HG03159 (cell line): ENCODE measurements around the gene CTNNA1.
"Not testable (repeated sequence)": the region's sequence is repeated elsewhere in the genome, so short reads cannot be mapped to it uniquely, and the experiment has no call there.

Experiments
- ATAC-seq: cut with Tn5 transposase; IDR thresholded peaks from one replicate; pipeline ENCODE4 v1.9.1; 2021; ENCODE audit warnings: mild to moderate bottlenecking, moderate library complexity; ENCODE audit not compliant: unreplicated experiment

Gene CTNNA1

GRCh38 chr5:138752951-138753793 lies at the start of gene CTNNA1:
Gene CTNNA1, plus strand, starts transcription at chr5:138753425. Its CDS starts 28,500 bp downstream, at chr5:138781925.
- ATAC-seq = no peak

GRCh38 chr5:138703777-138704176 lies 49.4 kb upstream of the CTNNA1 start:
- ATAC-seq = not testable (repeated sequence)

- ATAC-seq = no peak
Measured at GRCh38 chr5:138705007-138705406, 48.2 kb upstream of the CTNNA1 start.

DNA sequence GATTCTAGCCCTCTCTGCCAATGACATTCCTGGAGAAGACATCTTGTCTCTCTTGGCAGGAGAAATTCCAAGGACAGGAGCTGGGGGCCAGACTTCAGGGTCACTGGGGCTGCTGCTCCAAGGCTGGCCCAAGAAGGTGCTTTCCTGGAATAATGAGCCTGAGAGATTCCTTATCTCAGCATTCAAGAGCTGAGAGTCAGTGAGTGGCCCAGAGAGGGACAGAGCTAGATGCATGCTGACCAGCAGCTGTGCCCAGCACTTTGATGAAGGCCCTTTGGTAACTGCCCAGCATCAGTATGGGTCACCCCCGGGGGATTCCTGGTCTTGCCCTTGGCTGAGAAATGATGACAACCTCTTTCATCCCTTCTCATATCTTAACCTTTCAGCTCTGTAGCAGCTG lies 47.7 kb upstream of the CTNNA1 start:
- ATAC-seq = no peak

- no peak for ATAC-seq
Measured at GRCh38 chr5:138706655-138707480, 46.4 kb upstream of the CTNNA1 start.

DNA sequence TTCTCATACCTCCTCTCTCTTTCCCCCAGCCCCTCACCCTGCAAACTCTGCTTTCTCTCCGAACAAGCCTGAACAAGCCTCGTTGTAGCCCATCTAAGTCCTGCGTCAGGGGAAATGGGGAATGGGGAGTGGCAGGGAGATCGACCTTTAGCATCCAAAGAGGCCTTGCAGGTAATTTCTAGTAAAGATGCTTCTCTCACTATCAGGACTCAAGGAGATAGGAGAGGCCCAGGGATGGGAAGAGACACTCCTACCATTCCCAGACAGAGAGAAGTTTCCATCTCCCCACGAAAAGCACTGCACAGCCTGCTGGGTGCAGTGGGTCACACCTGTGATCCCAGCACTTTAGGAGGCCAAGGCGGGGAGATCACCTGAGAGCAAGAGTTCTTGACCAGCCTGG lies 44.4 kb upstream of the CTNNA1 start:
- no peak for ATAC-seq

DNA sequence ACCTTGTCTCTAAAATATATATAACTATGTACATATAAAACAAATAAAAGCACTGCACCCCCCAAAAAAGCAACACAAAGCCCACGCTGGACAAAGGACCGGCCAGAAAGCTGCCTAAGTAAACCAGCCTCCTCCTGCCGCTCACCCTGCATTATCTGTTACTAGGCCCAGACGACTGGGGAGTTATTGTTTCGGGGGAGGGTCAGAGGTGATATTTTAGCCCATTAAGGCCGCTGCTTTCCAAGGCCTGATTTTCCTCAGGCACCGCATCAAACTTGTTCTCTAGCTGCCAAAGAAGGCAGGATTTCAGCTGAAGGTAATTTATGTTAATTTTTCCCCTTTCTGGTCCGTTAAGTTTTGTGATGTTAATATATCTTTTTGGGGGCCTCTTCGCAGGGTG lies 44.0 kb upstream of the CTNNA1 start:
- ATAC-seq = no peak

- ATAC-seq = no peak
Measured at GRCh38 chr5:138711087-138711486, 42.1 kb upstream of the CTNNA1 start.

DNA sequence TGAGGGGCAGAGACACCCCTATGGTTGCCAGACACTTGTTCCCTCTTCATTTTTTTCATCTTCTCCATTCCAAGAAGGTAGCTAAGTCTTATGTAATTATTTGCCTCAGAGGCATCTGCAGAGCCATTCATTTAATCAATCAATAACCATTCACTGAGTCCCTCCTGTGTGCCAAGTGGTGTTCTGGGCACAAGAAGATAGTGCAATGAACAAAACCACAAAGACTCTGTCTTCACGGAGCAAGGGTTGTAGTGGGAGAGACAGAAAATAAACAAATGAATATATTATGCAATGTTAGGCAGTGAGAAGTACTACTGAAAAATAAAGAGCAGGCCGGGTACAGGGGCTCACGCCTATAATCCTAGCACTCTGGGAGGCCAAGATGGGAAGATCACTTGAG lies 41.4 kb upstream of the CTNNA1 start:
- no peak for ATAC-seq

DNA sequence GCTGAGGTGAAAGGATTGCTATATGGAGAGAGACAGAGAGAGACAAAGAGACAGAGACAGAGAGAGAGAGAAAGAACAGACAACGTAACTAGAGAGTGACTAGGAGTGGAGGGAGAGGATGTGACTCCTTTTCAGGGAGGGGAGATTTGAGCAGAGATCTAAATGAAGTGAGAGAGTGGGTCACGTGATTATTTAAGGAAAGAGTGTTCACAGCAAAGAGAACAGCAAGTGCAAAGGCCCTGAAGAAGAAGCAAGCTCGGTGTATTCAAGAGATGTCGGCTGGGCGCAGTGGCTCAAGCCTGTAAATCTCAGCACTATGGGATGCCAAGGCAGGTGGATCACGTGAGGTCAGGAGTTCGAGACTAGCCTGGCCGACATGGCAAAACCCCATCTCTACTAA lies 40.9 kb upstream of the CTNNA1 start:
- ATAC-seq = no peak

GRCh38 chr5:138712791-138713190 lies 40.4 kb upstream of the CTNNA1 start:
- no peak for ATAC-seq

DNA sequence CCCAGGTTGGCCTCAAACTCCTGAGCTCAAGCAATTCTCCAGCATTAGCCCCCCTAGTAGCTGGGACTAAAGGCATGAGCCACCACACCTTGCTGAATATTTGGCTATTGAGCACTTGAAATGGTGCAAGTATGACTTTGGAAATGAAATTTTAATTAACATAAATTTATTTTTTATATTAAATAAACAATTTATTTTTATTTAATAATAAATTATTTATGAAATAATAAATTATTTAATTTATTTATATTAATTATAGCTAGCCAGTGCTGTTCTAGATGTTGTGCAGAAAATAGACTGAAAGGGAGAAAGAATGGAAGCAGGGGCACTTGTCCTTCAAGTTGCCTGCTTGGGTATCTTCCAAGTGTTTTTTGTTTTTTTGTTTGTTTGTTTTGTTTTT lies 40.0 kb upstream of the CTNNA1 start:
- no peak for ATAC-seq

- ATAC-seq = no peak
Measured at GRCh38 chr5:138714694-138715093, 38.5 kb upstream of the CTNNA1 start.

- not testable (repeated sequence) for ATAC-seq
Measured at GRCh38 chr5:138715931-138716432, 37.2 kb upstream of the CTNNA1 start.

GRCh38 chr5:138716456-138716924 lies 36.7 kb upstream of the CTNNA1 start:
- no peak for ATAC-seq

- ATAC-seq = no peak
Measured at GRCh38 chr5:138717399-138717798, 35.8 kb upstream of the CTNNA1 start.

DNA sequence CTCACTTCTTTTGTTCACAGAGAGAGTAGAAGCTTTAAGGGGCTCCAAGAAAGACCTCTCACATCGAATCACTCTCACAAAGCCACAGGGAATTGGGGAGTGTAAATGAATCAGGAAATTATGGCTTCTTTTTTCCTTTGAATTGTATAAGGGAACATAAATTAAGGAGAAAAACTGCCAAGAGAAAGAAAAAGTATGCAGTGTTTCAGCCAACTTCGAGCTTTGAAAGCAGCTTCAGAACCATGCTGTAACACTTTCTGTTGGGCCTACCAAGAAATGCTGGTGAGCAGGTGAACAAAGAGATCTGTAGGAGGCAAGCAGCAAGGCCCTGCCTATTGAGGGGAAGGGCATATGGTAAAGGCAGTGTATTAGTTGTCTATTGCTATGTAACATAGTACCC lies 33.4 kb upstream of the CTNNA1 start:
- ATAC-seq = no peak

DNA sequence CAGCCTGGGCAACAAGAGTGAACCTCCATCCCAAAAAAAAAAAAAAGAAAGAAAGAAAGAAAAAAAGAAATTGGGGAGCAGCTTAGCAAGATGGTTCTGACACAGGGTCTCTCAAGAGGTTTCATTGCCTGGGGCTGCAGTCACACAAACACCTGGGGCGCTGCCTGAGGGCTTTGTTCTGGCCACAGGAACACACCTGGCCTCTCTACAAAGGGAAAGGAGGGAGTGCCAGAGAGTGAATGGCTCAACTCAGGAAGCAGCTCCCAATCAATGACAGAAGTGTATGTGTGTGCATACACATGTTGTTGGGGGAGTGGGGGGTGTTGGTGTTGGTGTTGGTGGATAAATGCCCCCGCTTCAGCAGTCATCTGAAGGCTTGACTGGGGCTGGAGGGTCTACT lies 32.4 kb upstream of the CTNNA1 start:
- no peak for ATAC-seq

DNA sequence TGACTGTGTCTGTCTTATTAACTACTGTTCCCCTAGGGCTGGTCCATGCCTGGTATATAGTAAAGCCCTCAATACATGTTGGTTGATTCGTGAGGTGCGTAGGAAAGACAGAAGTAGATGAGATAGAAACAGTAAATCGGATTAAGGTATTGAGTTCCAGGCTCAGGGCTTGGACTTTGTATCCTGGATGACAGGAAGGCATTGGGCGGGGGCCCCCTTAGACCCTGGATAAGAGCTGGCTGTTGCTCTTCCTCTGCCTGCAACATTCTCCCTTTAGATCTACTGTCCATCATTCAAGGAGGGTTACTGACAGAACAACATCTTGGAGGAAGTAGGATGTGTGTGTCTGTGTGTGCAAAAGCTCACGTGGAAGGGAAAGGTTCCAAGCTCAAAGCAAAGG lies 31.2 kb upstream of the CTNNA1 start:
- ATAC-seq = no peak

GRCh38 chr5:138722544-138723177 lies 30.6 kb upstream of the CTNNA1 start:
- ATAC-seq = no peak

DNA sequence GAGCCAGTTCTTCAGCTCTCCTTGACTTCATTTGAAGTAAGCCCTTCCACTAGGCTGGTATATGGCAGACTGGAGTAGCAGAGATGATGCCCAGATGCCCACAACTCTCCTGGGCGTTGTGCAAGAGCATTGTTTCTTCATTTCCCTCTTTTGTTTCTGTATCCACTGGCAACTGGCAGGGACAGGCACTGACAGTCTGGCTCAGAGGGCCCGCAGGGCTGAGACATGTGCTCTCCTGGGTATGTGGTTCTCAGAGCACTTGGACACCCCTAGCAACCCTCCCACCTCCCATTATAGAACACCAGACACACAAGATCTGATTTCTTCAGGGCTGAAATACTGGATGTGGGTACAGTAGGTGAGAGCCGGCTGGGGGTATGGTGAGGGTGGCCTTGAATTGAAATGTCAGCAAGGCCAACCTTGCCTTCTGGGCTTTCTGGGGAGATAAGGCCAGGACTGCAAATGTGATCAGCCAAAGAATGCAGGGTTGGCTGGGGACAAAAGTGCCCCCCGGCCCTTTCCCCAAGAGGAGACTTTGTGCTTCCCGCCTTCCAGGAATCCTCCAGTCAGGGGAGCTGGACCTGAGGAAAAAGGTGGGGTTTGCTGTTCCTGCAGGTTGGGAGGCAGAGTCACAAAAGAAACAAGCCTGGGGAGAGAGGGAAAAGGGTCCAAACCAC lies 28.6 kb upstream of the CTNNA1 start:
- ATAC-seq = no peak
